Non-pigmented ciliary epithelial cell (primary cell): ENCODE results near the gene SPCS1.
"Not testable (repeated sequence)": the region's sequence is repeated elsewhere in the genome, so short reads cannot be mapped to it uniquely, and the experiment has no call there.

Source experiments
- DNase-seq: peaks from one replicate; pipeline ENCODE4 v3.0.0-alpha.2; 2010; ENCODE audit warnings: low read depth

SPCS1 gene

DNA sequence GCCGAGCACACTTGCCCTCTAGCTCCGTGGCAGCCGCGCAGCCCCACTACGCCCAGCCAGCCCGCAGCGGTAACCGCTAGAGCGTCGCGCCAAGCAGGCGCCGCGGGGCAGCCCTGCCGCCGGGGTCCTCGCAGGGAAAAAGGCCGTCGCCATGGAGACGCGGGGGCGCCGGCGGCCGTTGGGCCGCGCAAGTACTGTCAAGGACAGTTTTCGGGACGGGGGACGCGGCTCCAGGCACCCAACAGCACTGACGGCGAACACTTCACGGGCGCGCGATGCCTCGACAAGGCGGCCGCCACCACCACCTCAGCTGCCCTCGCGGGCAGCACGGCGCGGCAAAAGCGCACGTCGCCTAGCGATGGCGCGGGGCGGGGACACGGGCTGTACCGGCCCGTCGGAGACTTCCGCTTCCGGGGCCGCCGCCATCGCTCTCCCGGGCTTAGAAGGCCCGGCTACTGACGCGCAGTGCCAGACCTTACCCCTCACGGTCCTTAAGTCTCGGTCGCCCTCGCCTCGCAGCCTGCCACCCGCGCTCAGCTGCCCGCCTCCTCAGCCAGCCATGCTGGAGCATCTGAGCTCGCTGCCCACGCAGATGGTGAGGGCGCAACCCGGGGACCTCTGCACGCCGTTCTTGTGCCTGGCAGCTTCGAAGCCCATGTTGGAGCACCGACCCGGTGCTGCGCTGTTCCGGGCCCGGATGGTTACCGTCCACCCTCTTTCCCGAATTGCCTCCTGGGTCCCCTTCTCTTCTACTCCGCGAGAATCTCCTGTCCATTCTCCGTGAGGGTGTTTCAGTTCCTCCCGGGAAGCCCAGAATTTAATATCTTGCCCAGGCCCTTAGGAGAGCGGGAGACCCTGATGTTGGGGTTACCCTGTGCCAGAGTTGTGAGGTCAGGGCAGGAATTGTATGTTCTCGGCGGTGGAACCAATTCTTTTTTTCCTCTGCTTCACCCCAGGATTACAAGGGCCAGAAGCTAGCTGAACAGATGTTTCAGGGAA lies at the start of gene SPCS1, which contains the start of gene GLT8D1:
SPCS1 (plus strand) TSS at position 419 of the 999 bp plus-strand sequence; CDS start at position 560, 141 bp downstream.
GLT8D1 (minus strand) TSS at position 104 of the 999 bp plus-strand sequence. CDS start 5,331 bp downstream, outside the sequence.
- DNase-seq = no peak

DNA sequence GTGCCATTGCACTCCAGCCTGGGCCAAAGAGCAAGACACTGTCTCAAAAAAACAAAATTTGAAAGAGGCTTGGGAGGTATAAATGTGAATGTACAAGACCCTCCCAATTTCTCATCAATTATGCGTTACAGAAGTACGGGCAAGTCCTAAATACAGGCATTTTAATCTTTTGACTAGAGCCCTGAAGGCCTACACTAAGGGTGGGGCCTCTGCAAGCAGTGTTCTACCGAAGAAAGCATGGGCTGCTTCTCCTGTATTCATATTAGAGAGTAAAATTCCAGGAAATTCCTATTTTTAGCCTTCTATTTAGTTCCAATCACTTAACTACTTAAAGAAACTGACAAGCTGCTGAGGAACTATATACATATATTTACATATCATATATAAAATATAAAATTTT lies 45.9 kb upstream of the SPCS1 start:
- no peak for DNase-seq

DNA sequence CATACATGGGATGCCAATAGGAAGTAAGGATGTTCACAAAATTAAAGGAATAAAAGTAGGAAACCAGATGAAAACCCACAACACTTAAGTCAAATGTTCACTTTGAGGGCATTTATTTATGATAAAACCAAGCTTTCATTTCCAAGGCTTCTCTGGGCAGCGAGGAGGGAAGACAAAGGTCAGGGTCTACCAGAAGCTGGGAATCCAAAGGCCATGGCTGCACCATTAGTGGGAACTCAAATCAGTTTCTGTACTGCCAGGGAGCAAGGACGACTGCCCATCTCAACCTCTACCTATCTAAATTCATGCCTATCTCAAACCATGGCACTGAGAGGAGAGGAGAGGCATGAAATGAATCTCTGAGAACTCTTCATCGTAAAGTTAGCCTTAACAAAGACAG lies 42.8 kb upstream of the SPCS1 start:
- DNase-seq = no peak

DNA sequence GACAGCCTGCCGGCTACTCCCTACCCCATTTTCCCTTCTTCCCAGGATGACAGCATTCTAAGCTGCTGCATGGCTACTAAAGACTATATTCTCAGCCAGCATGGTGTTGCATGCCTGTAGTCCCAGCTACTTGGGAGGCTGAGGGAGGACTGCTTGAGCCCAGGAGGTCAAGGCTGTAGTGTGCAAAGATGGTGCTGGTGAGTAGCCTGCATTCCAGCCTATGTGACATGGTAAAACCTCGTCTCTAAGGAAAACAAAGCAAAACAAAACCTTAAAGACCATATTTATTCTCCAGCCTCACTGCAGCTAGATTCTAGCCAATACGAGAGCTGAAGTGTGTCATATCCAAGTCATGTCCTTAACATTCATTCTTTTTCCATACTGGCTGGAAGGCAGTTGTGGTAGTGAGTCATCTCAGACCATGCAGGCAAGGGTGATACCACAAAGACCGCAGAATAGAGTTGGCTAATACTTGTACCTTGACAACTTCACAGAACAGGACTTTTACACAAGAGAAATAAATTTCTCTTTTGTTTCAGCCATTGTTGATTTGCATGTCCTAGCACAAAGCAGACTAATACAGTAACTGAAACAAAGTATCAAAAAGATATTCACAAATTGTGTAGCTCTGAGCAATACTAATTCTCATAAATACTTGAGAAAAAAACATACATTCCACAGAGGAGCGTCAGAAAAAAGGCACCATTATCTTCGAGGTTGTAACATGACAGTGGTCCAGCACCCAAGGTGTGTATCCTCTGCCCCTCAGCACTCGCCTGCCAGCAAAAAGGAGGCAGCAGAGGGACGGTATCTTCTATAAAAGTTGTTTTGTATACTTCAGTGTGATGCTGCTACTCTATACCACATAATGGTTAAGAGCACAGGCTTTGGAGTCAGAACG lies 35.0 kb upstream of the SPCS1 start:
- peak; percentile 100 for DNase-seq

DNA sequence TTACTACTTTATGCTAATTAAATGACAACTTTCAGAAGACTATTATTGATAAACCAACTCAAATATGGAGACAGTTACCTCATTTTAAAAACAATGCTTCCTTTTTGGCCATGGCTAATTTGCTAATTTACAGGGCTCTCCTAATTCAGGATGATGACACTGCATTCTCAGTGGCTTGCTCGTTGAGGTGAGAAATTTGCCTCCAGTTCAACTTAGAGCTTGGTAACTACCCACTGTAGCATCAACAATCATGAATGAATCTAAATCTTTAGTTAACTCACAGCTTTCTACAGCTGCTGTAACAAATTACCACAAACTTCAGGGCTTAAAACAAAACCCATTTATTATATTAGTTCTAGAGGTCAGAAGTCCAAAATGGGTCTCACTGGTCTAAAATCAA lies 34.2 kb upstream of the SPCS1 start:
- DNase-seq = no peak

DNA sequence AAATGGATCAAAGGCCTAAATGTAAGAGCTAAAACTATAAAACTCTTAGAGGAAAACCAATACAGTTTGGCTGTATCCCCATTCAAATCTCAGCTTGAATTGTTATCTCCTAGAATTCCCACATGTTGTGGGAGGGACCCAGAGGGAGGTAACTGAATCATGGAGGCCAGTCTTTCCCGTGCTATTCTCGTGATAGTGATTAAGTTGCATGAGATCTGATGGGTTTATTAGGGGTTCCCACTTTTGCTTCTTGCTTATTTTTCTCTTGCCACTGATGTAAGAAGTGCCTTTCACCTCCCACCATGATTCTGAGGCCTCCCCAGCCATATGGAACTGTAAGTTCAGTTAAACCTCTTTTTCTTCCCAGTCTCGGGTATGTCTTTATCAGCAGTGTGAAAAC lies 29.7 kb upstream of the SPCS1 start:
- DNase-seq = not testable (repeated sequence)

DNA sequence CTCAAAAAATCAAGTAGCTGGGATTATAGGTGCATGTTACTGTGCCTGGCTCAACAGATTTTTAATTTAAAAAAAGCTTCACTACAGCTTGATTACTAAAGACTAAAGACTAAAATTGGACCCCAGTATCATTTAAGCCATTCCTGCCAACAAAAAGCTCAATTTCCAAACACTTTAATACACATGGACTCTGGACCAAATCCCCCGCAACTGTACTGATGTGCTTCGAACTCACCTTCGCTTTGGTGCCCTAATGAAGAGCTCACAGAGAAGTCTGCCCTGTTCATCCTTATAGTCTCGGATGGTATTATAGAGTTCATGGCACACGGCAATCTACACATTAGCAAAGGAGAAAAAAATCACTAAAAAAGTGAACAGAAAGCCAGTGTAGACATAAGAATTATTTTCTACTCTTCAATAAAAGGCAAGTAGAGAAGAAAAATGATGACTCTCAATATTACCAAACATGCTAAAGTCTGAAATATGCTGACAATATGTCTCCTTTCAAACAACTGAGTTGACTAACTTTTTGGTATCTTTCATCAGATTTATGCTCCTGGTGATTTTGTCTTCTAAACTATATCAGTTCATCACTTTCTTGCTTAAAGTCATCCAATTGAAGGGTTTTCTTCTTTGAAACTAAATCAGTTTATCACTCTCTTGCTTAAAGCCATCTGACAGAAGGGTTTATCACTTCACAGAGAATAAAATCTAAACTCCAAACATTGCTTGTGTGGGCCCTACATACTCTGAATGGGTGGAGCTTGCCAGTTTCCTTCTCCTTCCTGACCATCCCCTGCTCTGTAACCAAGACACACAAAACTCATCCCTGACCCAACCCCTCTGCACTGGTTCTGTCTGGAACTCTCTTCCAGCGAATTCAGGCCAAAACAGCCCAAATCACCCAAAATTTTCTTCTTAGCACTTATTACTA lies 27.4 kb upstream of the SPCS1 start:
- DNase-seq = no peak

DNA sequence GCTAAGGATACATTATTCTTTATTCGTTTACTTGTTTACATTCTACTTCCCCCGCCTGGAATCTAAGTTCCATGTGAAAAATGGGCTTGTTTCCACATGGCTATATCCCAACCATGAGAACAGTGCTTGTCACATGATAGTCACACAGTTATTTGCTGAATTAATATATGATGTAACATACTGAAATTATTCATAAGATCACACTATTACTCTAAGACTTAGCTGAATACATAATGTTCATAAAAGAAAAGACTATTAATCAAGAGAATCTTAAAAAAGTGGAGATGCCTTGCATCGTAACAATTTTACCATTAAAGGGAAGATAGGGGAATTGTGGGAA lies 26.7 kb upstream of the SPCS1 start:
- DNase-seq = no peak

DNA sequence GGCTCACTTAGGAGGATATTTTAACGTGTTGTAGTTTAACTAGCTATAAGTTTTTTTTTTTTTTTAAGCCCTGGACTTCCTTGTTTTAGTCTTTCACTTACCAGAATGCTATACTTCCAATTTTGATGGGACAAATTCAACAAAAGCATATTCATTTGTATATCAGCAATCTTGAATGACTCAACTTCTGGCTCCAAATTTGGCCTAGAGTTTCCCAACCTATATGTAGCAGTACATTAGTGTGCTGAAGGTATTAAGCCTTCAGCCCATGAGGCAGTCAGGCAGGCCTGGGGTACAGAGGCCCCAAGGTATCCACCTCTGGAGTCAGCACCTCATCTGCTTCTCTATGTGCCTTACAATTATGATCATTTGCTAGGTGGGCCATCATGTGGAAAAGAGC lies 26.1 kb upstream of the SPCS1 start:
- no peak for DNase-seq

DNA sequence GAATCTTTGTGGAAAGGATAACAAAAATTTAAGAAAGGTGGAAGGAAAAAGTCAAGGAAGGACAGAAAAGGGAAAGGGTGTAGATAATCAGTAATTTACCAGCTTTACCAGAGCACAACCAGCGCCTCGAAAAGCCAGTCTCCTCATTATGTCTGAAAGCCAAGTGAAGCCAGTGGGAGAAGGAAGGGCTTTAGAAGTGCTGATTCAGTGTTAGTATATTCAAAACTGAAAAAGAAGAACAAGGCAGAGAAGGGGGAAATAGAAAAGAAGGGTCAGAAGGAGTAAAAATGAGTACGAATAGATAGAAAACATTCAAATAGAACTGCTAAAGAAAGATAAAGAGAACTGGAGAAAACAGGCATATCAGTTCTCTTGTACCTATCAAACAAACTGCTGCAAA lies 24.3 kb upstream of the SPCS1 start:
- no peak for DNase-seq

DNA sequence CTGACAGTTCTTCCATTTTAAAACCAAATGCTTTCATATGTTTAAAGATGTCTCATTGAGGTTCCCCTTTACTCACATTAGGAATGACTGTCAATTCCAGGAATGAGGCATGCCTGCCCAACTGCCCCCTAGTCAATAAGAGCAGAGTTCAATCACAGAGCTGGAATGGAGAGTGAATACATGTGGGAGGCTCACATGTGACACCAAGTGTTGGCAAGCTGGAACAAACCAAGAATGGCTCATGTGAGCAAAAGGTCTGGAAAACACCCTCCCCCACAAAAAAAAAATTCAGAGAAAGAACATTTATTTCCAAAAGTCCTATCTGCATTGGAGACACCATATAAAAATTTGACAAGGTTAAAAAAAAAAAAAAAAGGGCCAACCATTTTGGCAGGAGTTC lies 23.9 kb upstream of the SPCS1 start:
- DNase-seq = no peak

DNA sequence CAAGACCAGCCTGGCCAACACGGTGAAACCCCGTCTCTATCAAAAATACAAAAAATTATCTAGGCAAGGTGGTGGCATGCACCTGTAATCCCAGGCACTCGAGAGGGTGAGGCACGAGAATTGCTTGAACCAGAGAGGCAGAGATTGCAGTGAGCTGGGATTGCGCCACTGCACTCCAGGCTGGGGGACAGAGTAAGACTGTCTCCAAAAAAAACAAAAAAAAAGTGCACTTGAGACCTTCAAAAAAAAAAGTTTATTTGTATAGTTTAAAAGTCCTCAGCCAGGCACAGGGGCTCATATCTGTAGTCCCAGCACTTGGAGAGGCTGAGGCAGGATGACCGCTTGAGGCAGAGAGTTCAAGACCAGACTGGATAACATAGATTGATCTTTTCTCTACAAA lies 22.3 kb upstream of the SPCS1 start:
- no peak for DNase-seq

DNA sequence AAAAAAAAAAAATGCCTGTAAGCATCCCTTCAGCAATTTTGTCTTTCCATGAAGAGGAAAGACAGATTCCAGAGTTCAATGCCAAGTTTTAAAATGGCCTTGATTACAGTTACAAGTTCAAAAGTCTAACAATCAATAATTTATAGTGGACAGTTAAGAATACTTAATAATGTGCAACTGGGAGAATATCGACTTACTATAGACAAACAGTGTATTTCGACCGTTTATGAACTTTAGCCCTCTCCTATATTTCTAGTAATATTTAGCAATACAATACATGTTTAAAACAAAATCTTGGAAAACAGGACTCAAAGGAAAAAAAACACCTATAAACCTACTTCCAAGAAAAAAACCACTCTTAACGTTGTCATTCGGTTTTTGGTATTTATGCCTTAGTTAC lies 21.7 kb upstream of the SPCS1 start:
- no peak for DNase-seq

DNA sequence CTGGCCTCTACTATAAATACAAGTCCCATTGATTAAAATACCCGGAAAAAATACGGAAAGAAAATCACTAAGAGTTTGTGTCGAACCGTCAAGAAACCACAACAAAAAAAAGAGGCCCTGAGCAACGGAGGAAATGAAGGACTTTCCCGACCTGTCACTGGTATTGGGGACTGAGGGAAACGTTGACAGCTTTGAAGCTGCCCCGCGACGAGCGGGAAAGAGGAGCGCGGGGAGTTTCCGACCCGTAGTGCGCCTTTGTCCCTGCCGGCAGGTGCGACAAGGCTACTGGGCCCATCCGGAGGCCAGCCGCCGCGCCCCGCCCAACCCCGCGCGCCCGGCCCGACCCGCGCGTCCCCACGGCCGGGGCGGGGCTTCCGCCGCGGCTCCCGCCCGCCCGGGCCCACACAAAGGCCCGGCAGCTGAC lies 20.6 kb upstream of the SPCS1 start:
- DNase-seq = no peak

DNA sequence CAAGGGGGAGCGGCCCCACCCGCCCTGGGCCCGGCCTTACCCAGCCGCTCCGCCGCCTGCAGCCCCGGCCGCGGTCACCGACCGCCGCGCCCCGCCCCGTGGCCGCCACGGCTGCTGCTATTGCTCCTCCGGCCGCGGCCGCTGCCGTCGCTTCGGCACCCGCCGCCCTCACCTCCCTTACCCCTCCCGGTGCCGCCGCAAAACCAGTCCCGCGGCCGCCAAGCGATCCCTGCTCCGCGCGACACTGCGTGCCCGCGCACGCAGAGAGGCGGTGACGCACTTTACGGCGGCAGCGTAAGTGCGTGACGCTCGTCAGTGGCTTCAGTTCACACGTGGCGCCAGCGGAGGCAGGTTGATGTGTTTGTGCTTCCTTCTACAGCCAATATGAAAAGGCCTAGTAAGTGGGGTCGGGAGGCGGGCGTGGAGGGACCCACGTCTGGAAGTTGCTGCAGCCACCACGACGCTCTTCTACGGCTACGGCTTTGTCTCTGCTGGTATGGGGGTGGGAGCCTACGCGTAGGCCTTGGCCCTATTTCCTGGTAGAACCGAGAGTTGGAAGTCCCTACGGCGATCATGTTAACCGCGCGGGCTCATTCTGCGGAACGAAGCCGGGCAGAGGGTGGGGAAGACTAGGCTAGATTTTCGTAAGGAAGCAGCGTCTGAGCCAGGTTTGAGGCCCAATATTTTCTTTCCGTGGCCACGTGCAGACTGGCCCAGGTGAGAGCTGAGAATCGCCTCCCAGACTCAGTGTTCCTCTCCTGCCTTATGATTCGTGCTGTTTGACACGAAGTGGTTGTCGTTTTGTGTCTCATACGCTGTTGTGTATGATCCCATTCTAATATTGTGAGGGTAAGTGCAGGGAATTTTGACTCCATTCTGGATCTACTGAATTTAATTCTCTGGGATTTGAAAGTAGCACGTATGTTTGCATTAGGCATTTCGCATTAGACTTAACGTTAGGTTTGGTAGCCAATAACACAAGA lies 19.9 kb upstream of the SPCS1 start, which contains the start of the genes GNL3 and PBRM1:
GNL3 (plus strand) TSS at position 324 of the 983 bp plus-strand sequence; CDS start at position 385, 61 bp downstream.
PBRM1 (minus strand) TSS at position 205 of the 983 bp plus-strand sequence.
- peak; percentile 75 for DNase-seq

DNA sequence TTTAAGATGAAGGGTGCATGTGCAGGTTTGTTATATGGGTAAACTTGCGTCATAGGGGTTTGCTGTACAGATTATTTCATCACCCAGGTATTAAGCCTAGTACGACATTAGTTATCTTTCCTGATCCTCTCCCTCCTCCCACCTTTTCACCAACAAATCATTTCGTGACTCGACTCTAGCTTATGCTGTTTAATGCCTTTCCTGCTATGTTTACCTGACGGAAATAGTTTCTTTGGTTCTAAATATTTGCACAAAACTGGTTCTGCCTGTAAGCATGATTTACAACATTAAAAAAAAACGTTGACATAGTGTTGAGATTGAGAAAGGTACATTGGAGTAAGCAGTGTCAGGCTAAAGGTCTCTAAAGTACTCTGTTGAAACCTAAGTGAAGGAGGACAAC lies 17.6 kb upstream of the SPCS1 start:
- no peak for DNase-seq

DNA sequence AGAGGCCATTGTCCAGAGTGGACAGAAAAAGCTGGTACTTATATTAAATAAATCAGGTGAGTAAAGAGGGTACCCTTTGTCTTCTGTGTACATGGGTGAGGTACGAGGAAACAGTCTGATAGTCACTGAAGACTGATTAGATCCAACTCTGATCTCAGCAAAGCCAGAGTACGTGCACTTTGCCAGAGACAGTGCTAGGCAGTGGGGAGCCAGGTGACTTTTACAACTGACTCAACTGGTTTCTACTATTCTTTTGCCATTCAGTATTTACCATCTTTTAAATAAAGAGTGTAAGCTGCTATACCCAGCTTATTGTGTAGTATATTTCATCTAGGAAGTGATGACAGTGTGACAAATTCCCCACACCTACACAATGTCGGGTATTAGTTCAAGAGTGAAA lies 16.8 kb upstream of the SPCS1 start:
- no peak for DNase-seq

DNA sequence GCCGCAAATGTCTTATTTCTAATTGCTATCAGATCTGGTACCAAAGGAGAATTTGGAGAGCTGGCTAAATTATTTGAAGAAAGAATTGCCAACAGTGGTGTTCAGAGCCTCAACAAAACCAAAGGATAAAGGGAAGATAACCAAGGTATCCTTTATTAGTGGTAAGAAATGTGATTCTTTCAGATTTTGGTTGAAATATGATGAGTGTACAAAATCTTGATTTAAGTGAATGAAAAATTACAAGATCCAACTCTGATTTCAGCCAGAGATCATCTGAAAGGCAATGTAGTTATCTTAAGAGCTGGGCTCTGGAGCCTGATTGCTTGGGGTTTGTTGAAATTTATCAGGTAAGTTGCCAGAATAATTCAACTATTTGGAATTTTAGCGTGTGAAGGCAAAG lies 15.3 kb upstream of the SPCS1 start:
- DNase-seq = no peak

DNA sequence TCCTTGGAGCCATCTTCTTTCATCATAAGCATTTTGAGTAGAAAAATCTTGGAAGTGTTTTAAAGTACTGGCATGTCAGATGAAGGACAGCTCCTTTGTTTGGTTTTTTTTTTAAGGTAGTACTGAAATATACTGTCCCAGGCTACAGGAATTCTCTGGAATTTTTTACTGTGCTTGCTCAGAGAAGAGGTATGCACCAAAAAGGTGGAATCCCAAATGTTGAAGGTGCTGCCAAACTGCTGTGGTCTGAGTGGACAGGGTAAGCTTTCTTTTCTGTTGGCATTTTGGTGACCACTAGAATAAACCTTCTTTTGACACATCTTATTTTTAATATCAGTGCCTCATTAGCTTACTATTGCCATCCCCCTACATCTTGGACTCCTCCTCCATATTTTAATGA lies 12.8 kb upstream of the SPCS1 start:
- DNase-seq = no peak

DNA sequence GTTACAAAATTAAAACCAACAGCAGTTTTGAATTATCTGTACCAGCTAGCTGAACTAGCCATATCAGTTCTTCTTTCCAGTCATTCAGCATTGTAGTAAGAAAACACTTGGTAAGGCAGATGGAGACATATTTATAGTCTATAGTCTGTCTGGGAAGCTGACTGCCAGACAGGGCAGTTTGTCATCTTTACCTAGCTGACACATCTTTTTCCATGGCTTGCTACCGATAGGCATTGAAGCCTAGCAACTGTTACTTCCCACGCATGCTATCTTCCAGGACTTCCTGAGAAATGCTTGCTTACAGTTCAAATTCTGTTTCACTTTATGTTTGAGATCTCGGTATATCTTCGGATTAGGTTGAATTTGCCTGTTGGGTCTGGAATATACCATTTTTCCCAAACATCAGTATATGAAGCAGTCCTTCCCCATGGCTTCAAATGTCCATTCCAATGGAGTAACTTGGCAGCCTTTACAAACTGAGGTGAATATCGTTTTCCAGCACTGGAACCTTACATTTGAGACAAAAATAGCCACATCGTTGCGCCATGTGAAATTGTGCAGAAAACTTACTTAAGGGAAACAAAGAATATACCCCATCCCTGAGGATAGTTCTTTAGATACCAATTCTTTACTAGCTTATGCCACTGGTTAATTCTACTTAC lies 11.2 kb upstream of the SPCS1 start:
- no peak for DNase-seq
